Stimulated activated naive B cell treated with anti-CD40 and anti-IgM and Interleukin-4, amounts not matched to agents 10 μg/mL and 1 μg/mL and 100 μg/mL, for 72 hours (primary cell): ENCODE results near the gene USP2.

ENCODE experiments used
- ATAC-seq, 2 donors: fragments of 150-1000 bp; cut with Tn5 transposase; replicated peaks; 2 replicates each; pipeline ENCODE4 v1.10.0; 2021; ENCODE audit warnings: moderate library complexity in 1 of 2
- DNase-seq: peaks from one replicate; pipeline ENCODE4 v3.0.0; 2021
- H3K27ac Mint-ChIP-seq: one replicate; pipeline ENCODE4 v1.8.0; 2022; ENCODE audit warnings: mild to moderate bottlenecking, mixed read lengths
- H3K27me3 Mint-ChIP-seq, 2 donors: one replicate each; pipeline ENCODE4 v1.8.0; 2022; ENCODE audit warnings: mixed read lengths in 2 of 2
- H3K36me3 Mint-ChIP-seq, 2 donors: one replicate each; pipeline ENCODE4 v1.8.0; 2022; ENCODE audit warnings: mixed read lengths in 2 of 2, mild to moderate bottlenecking in 1 of 2
- H3K4me1 Mint-ChIP-seq, 2 donors: one replicate each; pipeline ENCODE4 v1.8.0; 2022; ENCODE audit warnings: mixed read lengths in 2 of 2, mild to moderate bottlenecking in 1 of 2
- H3K4me3 Mint-ChIP-seq, 2 donors: one replicate each; pipeline ENCODE4 v1.8.0; 2022; ENCODE audit warnings: mild to moderate bottlenecking in 2 of 2, mixed read lengths in 2 of 2, moderate library complexity in 1 of 2
- H3K9me3 Mint-ChIP-seq, 2 donors: one replicate each; pipeline ENCODE4 v1.8.0; 2022; ENCODE audit warnings: mixed read lengths in 2 of 2, mild to moderate bottlenecking in 1 of 2

USP2 gene

GRCh38 chr11:119329320-119329719 lies 52.2 kb downstream of the USP2 start:
- H3K36me3 Mint-ChIP-seq, result no peaks in the 10 kb centered on the region
- no peak overlapping the region for H3K27ac Mint-ChIP-seq
- no peak overlapping the region for H3K4me3 Mint-ChIP-seq
- no peaks in the 10 kb centered on the region for H3K9me3 Mint-ChIP-seq
- peaks cover 0 to 4% of the 10 kb centered on the region in 2 donors for H3K27me3 Mint-ChIP-seq
- H3K4me1 Mint-ChIP-seq, result peaks cover 6 to 7% of the 10 kb centered on the region in 2 donors
- no peak for ATAC-seq
- DNase-seq, result no peak

- Mint-ChIP-seq H3K27ac (no peak overlapping the region), H3K36me3 (no peaks in the 10 kb centered on the region), H3K4me1 (peaks cover 26 to 39% of the 10 kb centered on the region in 2 donors), H3K27me3 (peaks cover 10% of the 10 kb centered on the region in 2 donors), H3K9me3 (no peaks in the 10 kb centered on the region), H3K4me3 (no peak overlapping the region)
- DNase-seq (no peak), ATAC-seq (peak; percentile 44 to 54)
Measured at GRCh38 chr11:119324189-119324588, 57.3 kb downstream of the USP2 start.

- DNase-seq (no peak), ATAC-seq (no peak)
- H3K4me3 Mint-ChIP-seq, result peak overlapping the region in 1 of 2 donors; percentile 36
- H3K9me3 Mint-ChIP-seq, result no peaks in the 10 kb centered on the region
- no peaks in the 10 kb centered on the region for H3K36me3 Mint-ChIP-seq
- H3K4me1 Mint-ChIP-seq, result peaks cover 30 to 39% of the 10 kb centered on the region in 2 donors
- H3K27me3 Mint-ChIP-seq, result peaks cover 16% of the 10 kb centered on the region in 2 donors
- H3K27ac Mint-ChIP-seq, result no peak overlapping the region
Measured at GRCh38 chr11:119323532-119324033, 57.9 kb downstream of the USP2 start.

GRCh38 chr11:119322921-119323531 lies 58.5 kb downstream of the USP2 start:
- DNase-seq (no peak), ATAC-seq (no peak)
- Mint-ChIP-seq H3K4me1 (peaks cover 30 to 39% of the 10 kb centered on the region in 2 donors), H3K27ac (no peak overlapping the region), H3K27me3 (peaks cover 19 to 22% of the 10 kb centered on the region in 2 donors), H3K36me3 (no peaks in the 10 kb centered on the region), H3K9me3 (no peaks in the 10 kb centered on the region), H3K4me3 (no peak overlapping the region)

- Mint-ChIP-seq H3K4me1 (peaks cover 30 to 44% of the 10 kb centered on the region in 2 donors), H3K27ac (no peak overlapping the region), H3K36me3 (no peaks in the 10 kb centered on the region), H3K9me3 (no peaks in the 10 kb centered on the region), H3K27me3 (peaks cover 19 to 28% of the 10 kb centered on the region in 2 donors), H3K4me3 (no peak overlapping the region)
- DNase-seq, result no peak
- ATAC-seq, result no peak
Measured at GRCh38 chr11:119322360-119322739, 59.1 kb downstream of the USP2 start.

GRCh38 chr11:119320776-119321524 lies 60.5 kb downstream of the USP2 start:
- Mint-ChIP-seq H3K27me3 (peaks cover 19 to 38% of the 10 kb centered on the region in 2 donors), H3K27ac (peak overlapping the region; percentile 86), H3K4me1 (peaks cover 30 to 57% of the 10 kb centered on the region in 2 donors), H3K9me3 (no peaks in the 10 kb centered on the region), H3K36me3 (no peaks in the 10 kb centered on the region), H3K4me3 (peak overlapping the region; percentile 89 to 90)
- DNase-seq (no peak), ATAC-seq (peak; percentile 66 to 72)

- Mint-ChIP-seq H3K27ac (no peak overlapping the region), H3K4me3 (peak overlapping the region; percentile 7 to 73), H3K36me3 (no peaks in the 10 kb centered on the region), H3K27me3 (peaks cover 23 to 44% of the 10 kb centered on the region in 2 donors), H3K4me1 (peaks cover 35 to 63% of the 10 kb centered on the region in 2 donors), H3K9me3 (no peaks in the 10 kb centered on the region)
- no peak for DNase-seq
- ATAC-seq, result no peak
Measured at GRCh38 chr11:119320240-119320775, 61.2 kb downstream of the USP2 start.

GRCh38 chr11:119319700-119320239 lies 61.7 kb downstream of the USP2 start:
- Mint-ChIP-seq H3K4me1 (peaks cover 39 to 67% of the 10 kb centered on the region in 2 donors), H3K27me3 (peaks cover 28 to 50% of the 10 kb centered on the region in 2 donors), H3K27ac (peak overlapping the region; percentile 27), H3K9me3 (no peaks in the 10 kb centered on the region), H3K36me3 (no peaks in the 10 kb centered on the region), H3K4me3 (peak overlapping the region; percentile 26 to 73)
- DNase-seq, result no peak
- ATAC-seq, result no peak

- no peak for ATAC-seq
- peaks cover 35 to 64% of the 10 kb centered on the region in 2 donors for H3K4me1 Mint-ChIP-seq
- no peak overlapping the region for H3K27ac Mint-ChIP-seq
- no peaks in the 10 kb centered on the region for H3K9me3 Mint-ChIP-seq
- no peak for DNase-seq
- H3K4me3 Mint-ChIP-seq, result peak overlapping the region in 1 of 2 donors; percentile 4
- no peaks in the 10 kb centered on the region for H3K36me3 Mint-ChIP-seq
- peaks cover 33 to 55% of the 10 kb centered on the region in 2 donors for H3K27me3 Mint-ChIP-seq
Measured at GRCh38 chr11:119319136-119319699, 62.3 kb downstream of the USP2 start.

- no peaks in the 10 kb centered on the region for H3K9me3 Mint-ChIP-seq
- H3K4me1 Mint-ChIP-seq, result peaks cover 28 to 56% of the 10 kb centered on the region in 2 donors
- DNase-seq (no peak), ATAC-seq (no peak)
- no peaks in the 10 kb centered on the region for H3K36me3 Mint-ChIP-seq
- no peak overlapping the region for H3K27ac Mint-ChIP-seq
- no peak overlapping the region for H3K4me3 Mint-ChIP-seq
- H3K27me3 Mint-ChIP-seq, result peaks cover 35 to 58% of the 10 kb centered on the region in 2 donors
Measured at GRCh38 chr11:119318240-119319135, 63.0 kb downstream of the USP2 start.

- H3K36me3 Mint-ChIP-seq, result no peaks in the 10 kb centered on the region
- peaks cover 26 to 52% of the 10 kb centered on the region in 2 donors for H3K4me1 Mint-ChIP-seq
- ATAC-seq, result no peak
- DNase-seq, result no peak
- H3K27me3 Mint-ChIP-seq, result peaks cover 35 to 58% of the 10 kb centered on the region in 2 donors
- H3K9me3 Mint-ChIP-seq, result no peaks in the 10 kb centered on the region
- H3K4me3 Mint-ChIP-seq, result peak overlapping the region; percentile 21 to 79
- H3K27ac Mint-ChIP-seq, result peak overlapping the region; percentile 31
Measured at GRCh38 chr11:119317592-119318239, 63.8 kb downstream of the USP2 start.

- no peaks in the 10 kb centered on the region for H3K9me3 Mint-ChIP-seq
- ATAC-seq (no peak), DNase-seq (no peak)
- H3K4me1 Mint-ChIP-seq, result peaks cover 24 to 47% of the 10 kb centered on the region in 2 donors
- peak within 1 kb of the TSS; percentile 31 for H3K27ac Mint-ChIP-seq
- peaks cover 1 to 4% of the 10 kb centered on the region in 2 donors for H3K36me3 Mint-ChIP-seq
- H3K4me3 Mint-ChIP-seq, result peak within 1 kb of the TSS; percentile 78 to 79
- peaks cover 35 to 63% of the 10 kb centered on the region in 2 donors for H3K27me3 Mint-ChIP-seq
Measured at GRCh38 chr11:119316729-119317591, 64.5 kb downstream of the USP2 start, which contains the start of gene MCAM. Gene MCAM (minus strand): TSS chr11:119317130. CDS start chr11:119317101, 29 bp downstream.
